GM10248 (cell line): ENCODE results near the gene RHOC.
A peak's percentile ranks its signal among the peaks of the same experiment; 100 is the strongest.

ENCODE experiments used
- CTCF ChIA-PET: fragments of 300-600 bp; sonication (Branson Sonifier 250); formaldehyde crosslinking; extraction: SDS; loops from one replicate; lab custom pipeline; 2021; ENCODE audit warnings: antibody characterized with exemption; lab: Yijun Ruan, JAX
- POLR2A ChIA-PET: fragments of 350-650 bp; sonication (Branson Sonifier 250); formaldehyde crosslinking; extraction: SDS; loops from one replicate; lab custom pipeline; 2020; ENCODE audit warnings: antibody characterized with exemption; lab: Yijun Ruan, JAX
- DNase-seq: peaks from one replicate; pipeline ENCODE4 v3.0.0; 2012; ENCODE audit errors: extremely low spot score
- CTCF ChIP-seq: IDR thresholded peaks from 2 replicates; pipeline ENCODE4 v1.5.1; 2012; ENCODE audit warnings: mild to moderate bottlenecking, low read depth; ENCODE audit errors: extremely low read depth, missing control alignments, control extremely low read depth

The RHOC gene

GRCh38 chr1:112713466-112714312 lies 6.8 kb upstream of the RHOC start:
- DNase-seq, result peak; percentile 62
- CTCF ChIA-PET, result interaction anchor here (0.9 to 12.2 kb wide), 8 partner anchors 9 to 355 kb away, joined by 3 to 410 read pairs (median 6); partner anchors contain the start of gene MOV10
- POLR2A ChIA-PET, result interaction anchor here (1.0 kb wide), 1 partner anchor 319 kb away, joined by 4 read pairs; no protein-coding TSS in a partner anchor
- no peak for TF ChIP-seq CTCF

GRCh38 chr1:112712701-112713128 lies 5.8 kb upstream of the RHOC start:
- TF ChIP-seq CTCF, result no peak
- DNase-seq, result no peak
- ChIA-PET POLR2A (no interaction called here), CTCF (interaction anchor here (7.1 to 12.2 kb wide), 2 partner anchors 91 to 319 kb away, joined by 105 to 410 read pairs; partner anchors contain the start of gene CTTNBP2NL)

- CTCF ChIA-PET, result interaction anchor here (7.1 to 12.2 kb wide), 2 partner anchors 91 to 318 kb away, joined by 105 to 410 read pairs; partner anchors contain the start of gene CTTNBP2NL
- POLR2A ChIA-PET, result no interaction called here
- no peak for DNase-seq
- no peak for TF ChIP-seq CTCF
These were observed 5.3 kb upstream of the RHOC start for GRCh38 chr1:112712191-112712590.

GRCh38 chr1:112711670-112712069 lies 4.7 kb upstream of the RHOC start:
- POLR2A ChIA-PET, result no interaction called here

GRCh38 chr1:112711041-112711440 lies 4.1 kb upstream of the RHOC start:
- DNase-seq, result no peak
- no peak for TF ChIP-seq CTCF
- CTCF ChIA-PET, result interaction anchor here (0.9 to 7.1 kb wide), 6 partner anchors 9 to 317 kb away, joined by 3 to 105 read pairs (median 3); partner anchors contain the start of gene CTTNBP2NL
- POLR2A ChIA-PET, result no interaction called here

More at GRCh38 chr1:112711670-112712069, 4.7 kb upstream of the RHOC start:
- no peak for DNase-seq
- no peak for TF ChIP-seq CTCF
- CTCF ChIA-PET, result interaction anchor here (0.9 to 7.1 kb wide), 3 partner anchors 97 to 318 kb away, joined by 3 to 105 read pairs (median 5); partner anchors contain the start of gene CTTNBP2NL

- ChIA-PET POLR2A (no interaction called here), CTCF (interaction anchor here (0.9 to 7.1 kb wide), 9 partner anchors 8 to 316 kb away, joined by 3 to 105 read pairs (median 3); partner anchors contain the start of gene CTTNBP2NL)
- TF ChIP-seq CTCF, result no peak
- no peak for DNase-seq
These were observed 3.7 kb upstream of the RHOC start for GRCh38 chr1:112710586-112710985.
